Cardiac muscle cell (in vitro differentiated cells and primary cell): Measurements from ENCODE around the gene XCR1. TPM values are rescaled to one million over a fixed set of nuclear protein-coding genes. Genes with fewer than 3 reads are reported as not detected.

Experiments
- DNase-seq, 2 donors: peaks; one replicate each; pipeline versions ENCODE4 v3.0.0 to v3.0.0-alpha.2; 2010 to 2017; ENCODE audit warnings: low read depth in 1 of 2, low spot score in 1 of 2
- H3K27ac ChIP-seq: fragments of 200-600 bp; sonication (generic); 2 replicates; pipeline ENCODE4 v1.5.1; 2016
- H3K27me3 ChIP-seq: fragments of 200-600 bp; sonication (generic); 2 replicates; pipeline ENCODE4 v1.6.0; 2016; ENCODE audit warnings: control low read depth
- H3K36me3 ChIP-seq: fragments of 200-600 bp; sonication (generic); 2 replicates; pipeline ENCODE4 v1.5.1; 2016; ENCODE audit warnings: control low read depth
- H3K4me1 ChIP-seq: fragments of 200-600 bp; sonication (generic); 2 replicates; pipeline ENCODE4 v1.8.1; 2017; ENCODE audit warnings: low read depth, mild to moderate bottlenecking, mixed run types
- H3K4me3 ChIP-seq: fragments of 200-600 bp; sonication (generic); 2 replicates; pipeline ENCODE4 v1.5.1; 2016; ENCODE audit warnings: mild to moderate bottlenecking
- H3K9me3 ChIP-seq: fragments of 200-600 bp; sonication (generic); 2 replicates; pipeline ENCODE4 v1.5.1; 2017; ENCODE audit warnings: low read depth, mild to moderate bottlenecking, control low read depth
- polyA plus RNA-seq: library from polyadenylated mRNA; unstranded; fragments of >200 nt; fragmentation: Nextera tagmentation; extraction: Ambion mirVana; gene quantifications from 2 replicates; pipeline ENCODE4 v1.2.1, GENCODE V29; 2016
- total RNA-seq: library from RNA; depleted of rRNA; stranded (reverse); fragments of >200 nt; gene quantifications from 2 replicates; pipeline ENCODE4 v1.2.3, GENCODE V29; 2016
- TF ChIP-seq, protein P1 (sequence below): IDR thresholded peaks from 2 replicates; pipeline ENCODE4 v1.5.1; 2012; ENCODE audit warnings: low read depth, mild to moderate bottlenecking, low read length

XCR1 gene
- total and polyA plus RNA-seq, 2 experiments from 2014 or later = not detected

DNA sequence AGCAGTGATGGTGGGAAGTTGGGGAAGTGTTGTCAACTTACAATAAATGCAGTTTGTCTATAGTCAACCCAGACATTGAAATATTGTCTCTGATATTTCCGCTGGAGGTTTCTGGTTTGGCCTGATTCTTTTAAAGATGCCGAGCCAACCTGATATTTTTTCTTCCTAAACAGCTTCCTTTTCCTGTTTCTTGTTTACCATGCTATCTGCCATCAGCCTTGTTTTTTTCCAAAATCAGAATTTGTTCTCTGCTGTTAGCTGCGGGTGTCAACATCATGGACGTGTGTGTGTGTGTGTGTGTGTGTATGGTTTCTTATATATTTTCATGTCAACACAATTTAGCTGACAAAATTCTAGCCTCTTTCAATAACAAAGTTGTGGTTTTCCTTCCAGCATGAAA is 41.2 kb upstream of the XCR1 start:
- H3K4me3 ChIP-seq = no peak overlapping the region
- no peaks in the 10 kb centered on the region for H3K36me3 ChIP-seq
- no peaks in the 10 kb centered on the region for H3K9me3 ChIP-seq
- no peak for DNase-seq
- H3K27me3 ChIP-seq = no peaks in the 10 kb centered on the region
- H3K27ac ChIP-seq = no peak overlapping the region
- H3K4me1 ChIP-seq = no peaks in the 10 kb centered on the region
- TF ChIP-seq, protein P1, sequence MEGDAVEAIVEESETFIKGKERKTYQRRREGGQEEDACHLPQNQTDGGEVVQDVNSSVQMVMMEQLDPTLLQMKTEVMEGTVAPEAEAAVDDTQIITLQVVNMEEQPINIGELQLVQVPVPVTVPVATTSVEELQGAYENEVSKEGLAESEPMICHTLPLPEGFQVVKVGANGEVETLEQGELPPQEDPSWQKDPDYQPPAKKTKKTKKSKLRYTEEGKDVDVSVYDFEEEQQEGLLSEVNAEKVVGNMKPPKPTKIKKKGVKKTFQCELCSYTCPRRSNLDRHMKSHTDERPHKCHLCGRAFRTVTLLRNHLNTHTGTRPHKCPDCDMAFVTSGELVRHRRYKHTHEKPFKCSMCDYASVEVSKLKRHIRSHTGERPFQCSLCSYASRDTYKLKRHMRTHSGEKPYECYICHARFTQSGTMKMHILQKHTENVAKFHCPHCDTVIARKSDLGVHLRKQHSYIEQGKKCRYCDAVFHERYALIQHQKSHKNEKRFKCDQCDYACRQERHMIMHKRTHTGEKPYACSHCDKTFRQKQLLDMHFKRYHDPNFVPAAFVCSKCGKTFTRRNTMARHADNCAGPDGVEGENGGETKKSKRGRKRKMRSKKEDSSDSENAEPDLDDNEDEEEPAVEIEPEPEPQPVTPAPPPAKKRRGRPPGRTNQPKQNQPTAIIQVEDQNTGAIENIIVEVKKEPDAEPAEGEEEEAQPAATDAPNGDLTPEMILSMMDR = no peak

DNA sequence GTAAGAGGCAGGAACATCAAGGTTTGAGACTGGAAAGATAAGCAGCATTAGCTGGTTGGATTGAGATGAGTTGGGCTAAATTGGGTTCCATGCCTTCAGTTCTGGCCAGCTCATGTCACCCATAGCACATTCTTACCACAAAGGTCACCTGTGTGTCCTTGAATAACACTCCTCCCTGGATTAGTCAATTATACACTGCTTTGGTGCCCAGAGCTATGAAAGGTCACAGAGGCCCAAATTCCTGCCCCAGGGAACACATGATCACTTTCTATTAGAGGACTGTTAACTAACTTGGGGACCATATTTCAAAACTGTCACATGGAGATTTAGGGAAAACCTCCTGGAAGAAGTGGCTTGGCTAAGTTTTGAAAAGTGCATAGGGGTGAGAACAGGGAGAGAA is 40.1 kb upstream of the XCR1 start:
- H3K27me3 ChIP-seq = no peaks in the 10 kb centered on the region
- TF ChIP-seq, protein P1 = no peak
- no peaks in the 10 kb centered on the region for H3K9me3 ChIP-seq
- H3K36me3 ChIP-seq = no peaks in the 10 kb centered on the region
- no peak overlapping the region for H3K27ac ChIP-seq
- no peak for DNase-seq
- H3K4me1 ChIP-seq = peaks cover 7% of the 10 kb centered on the region
- H3K4me3 ChIP-seq = no peak overlapping the region

DNA sequence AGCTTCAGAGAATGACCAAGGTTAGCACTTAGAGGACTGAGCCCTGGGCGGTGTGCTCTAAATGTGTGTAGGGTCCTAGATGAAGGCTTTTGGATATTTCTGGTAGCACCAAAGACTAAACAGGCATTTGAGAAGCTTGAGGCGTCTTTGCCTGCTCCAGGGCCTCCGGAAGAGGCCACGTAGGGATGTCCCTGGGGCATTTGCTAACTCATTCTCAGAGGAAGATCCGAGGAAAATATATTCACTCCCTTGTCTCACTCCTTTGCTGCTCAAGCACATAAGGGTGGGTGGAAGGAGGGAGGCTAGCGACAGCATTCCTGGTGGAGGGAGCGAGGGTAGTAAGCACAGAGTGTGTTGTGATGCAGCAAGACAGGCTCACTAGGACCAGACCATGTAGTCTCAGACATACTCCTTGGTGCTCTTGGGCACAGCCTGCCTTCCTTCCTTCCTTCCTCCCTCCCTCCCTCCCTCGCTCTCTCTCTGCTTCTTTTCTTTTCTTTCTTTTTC is 38.5 kb upstream of the XCR1 start:
- no peaks in the 10 kb centered on the region for H3K9me3 ChIP-seq
- peak in 1 of 2 donors; percentile 26 for DNase-seq
- no peak overlapping the region for H3K4me3 ChIP-seq
- H3K27me3 ChIP-seq = no peaks in the 10 kb centered on the region
- no peak overlapping the region for H3K27ac ChIP-seq
- H3K36me3 ChIP-seq = no peaks in the 10 kb centered on the region
- H3K4me1 ChIP-seq = peaks cover 8% of the 10 kb centered on the region
- TF ChIP-seq, protein P1 = no peak

DNA sequence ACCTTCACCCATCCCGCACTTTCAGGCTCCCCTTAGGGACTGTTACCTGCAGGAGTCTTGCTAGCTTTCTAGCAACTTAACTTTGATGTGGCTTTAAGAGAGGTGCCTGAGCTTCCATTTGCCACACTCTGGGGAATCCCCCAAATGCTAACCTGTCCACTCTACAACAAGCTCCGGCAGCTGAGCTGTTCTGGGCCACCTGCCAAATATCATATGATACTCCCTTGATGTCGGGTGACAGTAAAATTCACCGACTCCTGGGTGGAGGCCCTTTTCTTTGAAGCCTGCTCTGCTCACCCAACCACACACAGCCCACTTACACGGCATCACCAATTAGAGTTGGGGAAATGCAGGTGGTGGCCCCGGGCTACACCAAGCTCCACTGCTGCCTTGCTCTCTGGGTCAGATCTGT is 38.0 kb upstream of the XCR1 start:
- Histone ChIP-seq H3K27me3 (no peaks in the 10 kb centered on the region), H3K36me3 (no peaks in the 10 kb centered on the region), H3K27ac (no peak overlapping the region), H3K4me3 (no peak overlapping the region), H3K4me1 (peaks cover 8% of the 10 kb centered on the region), H3K9me3 (no peaks in the 10 kb centered on the region)
- TF ChIP-seq, protein P1 = no peak
- peak in 1 of 2 donors; percentile 47 for DNase-seq

DNA sequence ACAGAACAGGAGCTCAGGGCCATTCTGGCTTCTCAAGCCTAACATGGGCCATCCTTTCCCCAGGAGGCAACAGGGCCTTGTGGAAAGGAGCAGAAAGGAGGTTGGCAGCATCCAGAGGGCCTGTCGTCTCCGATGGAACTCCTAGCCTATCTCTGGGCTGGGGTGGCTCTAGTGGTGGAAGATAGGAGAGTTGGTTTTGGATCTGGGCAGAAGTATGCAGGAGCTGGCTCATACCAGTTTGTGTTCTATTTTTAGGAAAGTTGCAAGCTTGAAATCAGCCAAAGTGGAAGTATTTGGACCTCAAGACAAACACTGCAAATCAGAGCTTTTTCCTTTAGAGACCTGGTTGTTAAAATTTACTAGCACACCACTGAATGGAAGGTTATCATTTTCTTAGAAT is 35.4 kb upstream of the XCR1 start:
- Histone ChIP-seq H3K36me3 (no peaks in the 10 kb centered on the region), H3K27me3 (no peaks in the 10 kb centered on the region), H3K4me3 (no peak overlapping the region), H3K9me3 (no peaks in the 10 kb centered on the region), H3K4me1 (peaks cover 8% of the 10 kb centered on the region), H3K27ac (no peak overlapping the region)
- TF ChIP-seq, protein P1 = no peak
- peak in 1 of 2 donors; percentile 12 for DNase-seq

DNA sequence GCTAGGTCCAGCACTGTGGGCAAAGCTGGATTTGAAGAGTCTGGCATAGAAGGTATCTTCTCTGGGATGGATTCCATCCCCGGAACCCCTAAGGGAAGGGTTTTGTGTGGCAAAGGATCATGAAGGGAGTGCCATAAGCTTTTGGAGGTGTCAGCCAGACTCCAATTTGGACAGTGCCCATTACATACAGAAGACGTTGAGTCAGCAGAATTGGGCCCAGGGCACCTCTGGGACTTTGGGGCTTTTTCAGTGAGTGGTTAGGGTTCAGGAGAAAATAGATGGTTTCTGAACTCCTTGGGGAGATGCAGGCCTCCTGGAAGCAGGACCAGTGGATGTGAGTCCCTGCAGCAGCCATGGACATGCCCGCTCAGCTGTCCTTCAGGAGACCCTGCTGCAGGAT is 34.6 kb upstream of the XCR1 start:
- H3K4me3 ChIP-seq = no peak overlapping the region

More for the DNA sequence above, 34.6 kb upstream of the XCR1 start:
- Histone ChIP-seq H3K27me3 (no peaks in the 10 kb centered on the region), H3K4me1 (peaks cover 8% of the 10 kb centered on the region), H3K9me3 (no peaks in the 10 kb centered on the region), H3K36me3 (no peaks in the 10 kb centered on the region), H3K27ac (no peak overlapping the region)
- TF ChIP-seq, protein P1 = no peak
- DNase-seq = no peak
